GM12873 (cell line): ENCODE results near the gene VIM.

Experiments
- TF ChIP-seq, protein P1 (sequence below): IDR thresholded peaks from 2 replicates; pipeline ENCODE4 v1.5.1; 2012; ENCODE audit warnings: low read depth, mild to moderate bottlenecking, moderate library complexity, low read length, control low read depth; ENCODE audit not compliant: insufficient read depth; ENCODE audit errors: missing control alignments

VIM gene

DNA sequence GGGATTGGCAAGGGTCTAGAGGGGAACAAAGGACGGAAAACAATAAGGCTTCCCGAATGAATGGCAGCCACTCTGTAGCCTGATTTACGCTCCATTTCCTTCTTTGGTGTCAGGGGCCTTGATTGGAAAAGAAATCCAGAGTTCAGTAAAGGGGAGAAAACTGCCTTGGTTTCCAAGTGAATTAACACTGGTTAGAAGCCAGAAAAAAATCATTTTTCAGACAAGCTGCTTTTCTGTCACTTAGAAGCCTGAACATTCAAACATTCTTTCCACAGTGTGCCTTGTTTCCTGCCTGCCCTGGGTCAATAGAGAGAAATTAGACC is 26.3 kb upstream of the VIM start:
- TF ChIP-seq, protein P1, sequence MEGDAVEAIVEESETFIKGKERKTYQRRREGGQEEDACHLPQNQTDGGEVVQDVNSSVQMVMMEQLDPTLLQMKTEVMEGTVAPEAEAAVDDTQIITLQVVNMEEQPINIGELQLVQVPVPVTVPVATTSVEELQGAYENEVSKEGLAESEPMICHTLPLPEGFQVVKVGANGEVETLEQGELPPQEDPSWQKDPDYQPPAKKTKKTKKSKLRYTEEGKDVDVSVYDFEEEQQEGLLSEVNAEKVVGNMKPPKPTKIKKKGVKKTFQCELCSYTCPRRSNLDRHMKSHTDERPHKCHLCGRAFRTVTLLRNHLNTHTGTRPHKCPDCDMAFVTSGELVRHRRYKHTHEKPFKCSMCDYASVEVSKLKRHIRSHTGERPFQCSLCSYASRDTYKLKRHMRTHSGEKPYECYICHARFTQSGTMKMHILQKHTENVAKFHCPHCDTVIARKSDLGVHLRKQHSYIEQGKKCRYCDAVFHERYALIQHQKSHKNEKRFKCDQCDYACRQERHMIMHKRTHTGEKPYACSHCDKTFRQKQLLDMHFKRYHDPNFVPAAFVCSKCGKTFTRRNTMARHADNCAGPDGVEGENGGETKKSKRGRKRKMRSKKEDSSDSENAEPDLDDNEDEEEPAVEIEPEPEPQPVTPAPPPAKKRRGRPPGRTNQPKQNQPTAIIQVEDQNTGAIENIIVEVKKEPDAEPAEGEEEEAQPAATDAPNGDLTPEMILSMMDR, result no peak

DNA sequence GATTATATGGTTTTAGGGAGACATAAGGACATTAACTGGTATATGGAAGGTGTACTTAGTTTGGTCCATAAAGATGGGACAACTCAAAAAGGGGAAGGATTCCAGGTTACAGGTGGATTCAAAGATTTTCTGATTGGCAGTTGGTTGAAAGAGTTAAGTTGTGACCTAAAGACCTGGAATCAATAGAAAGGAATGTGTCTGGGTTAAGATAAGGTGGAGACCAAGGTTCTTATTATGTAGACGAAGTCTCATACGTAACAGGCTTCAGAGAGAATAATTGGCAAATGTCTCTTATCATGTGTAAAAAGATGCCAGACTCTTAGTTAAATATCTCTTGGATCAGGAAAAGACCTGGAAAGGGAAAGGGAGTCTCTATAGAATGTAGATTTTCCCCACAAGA is 25.5 kb upstream of the VIM start:
- TF ChIP-seq, protein P1, result no peak

DNA sequence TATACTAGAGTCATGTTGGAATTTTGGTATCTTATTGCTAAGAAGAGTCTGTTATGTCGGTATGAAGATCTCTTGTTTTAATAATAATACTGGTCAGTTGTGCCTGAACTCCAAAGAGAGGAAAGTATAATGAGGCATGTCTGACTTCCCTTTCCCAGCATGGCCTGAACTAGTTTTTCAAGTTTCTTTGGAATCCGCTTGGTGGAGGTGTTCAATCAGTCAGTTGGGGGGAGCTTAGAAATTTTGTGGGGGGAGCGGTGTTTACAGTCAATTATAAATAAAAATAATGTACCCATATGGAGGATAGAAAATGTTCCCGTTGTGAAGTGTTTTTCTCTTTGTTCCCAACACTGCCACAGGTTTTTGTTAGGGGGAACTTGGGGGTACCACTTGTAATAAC is 25.0 kb upstream of the VIM start:
- TF ChIP-seq, protein P1, result no peak

DNA sequence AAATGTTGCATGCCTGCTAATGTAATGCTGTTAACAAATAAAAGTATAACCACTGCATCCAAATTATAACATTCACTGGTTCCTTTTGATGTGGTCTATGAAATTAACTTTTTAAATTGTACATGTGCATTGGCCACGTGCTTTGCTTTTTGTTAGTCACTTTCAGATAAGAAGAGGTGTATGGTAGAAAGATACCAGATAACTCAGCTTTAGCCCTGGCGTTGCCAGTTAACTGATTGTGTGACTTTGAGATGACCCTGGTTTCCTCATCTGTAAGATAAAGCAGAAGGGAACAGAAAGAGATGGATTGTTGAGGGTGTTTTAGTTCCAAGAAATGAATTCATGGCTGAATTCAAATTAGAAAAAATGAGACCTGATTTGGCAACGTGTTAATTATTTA is 24.6 kb upstream of the VIM start:
- TF ChIP-seq, protein P1, result no peak

DNA sequence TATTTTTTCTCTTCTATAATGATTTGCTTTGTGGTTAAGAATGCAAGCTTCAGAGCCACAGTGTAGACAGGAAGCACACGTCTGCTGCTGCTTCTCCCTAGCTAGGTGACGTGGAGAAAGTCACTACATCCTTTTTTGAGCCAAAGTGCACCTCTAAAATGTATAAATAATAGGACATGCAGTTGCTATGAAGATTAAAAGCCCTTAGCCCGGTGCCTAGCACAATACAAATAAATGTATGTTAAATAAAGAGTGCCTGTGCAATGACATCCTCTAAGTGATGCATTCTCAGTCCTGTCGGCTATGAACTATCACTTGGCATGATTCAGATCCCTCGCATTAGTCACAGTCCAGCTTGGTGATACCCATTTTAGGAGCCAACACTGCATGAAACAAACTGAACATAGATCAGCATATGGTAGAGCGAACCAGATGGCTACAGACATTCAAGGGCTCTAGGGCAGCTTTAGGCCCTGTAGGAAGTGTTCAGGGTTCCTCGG is 21.8 kb upstream of the VIM start:
- TF ChIP-seq, protein P1, result no peak

DNA sequence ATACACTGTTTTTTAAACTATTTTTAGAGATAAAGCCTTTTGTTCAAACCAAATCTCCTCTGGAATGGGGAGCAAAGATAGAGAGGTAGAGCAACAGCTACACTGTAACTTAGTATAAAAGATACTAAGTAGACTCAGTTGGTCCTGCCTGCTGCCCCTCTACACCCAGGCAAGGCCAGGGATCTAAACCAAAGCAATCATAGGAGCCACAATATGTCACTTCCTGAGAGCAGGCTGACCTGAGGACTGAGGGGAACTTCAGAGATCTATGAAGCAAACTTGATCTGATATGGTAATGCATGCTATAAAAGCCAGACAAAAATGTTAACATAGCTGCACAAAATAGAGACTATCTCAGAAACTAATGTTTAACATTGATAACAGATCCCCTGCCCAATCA is 19.6 kb upstream of the VIM start:
- TF ChIP-seq, protein P1, result no peak

DNA sequence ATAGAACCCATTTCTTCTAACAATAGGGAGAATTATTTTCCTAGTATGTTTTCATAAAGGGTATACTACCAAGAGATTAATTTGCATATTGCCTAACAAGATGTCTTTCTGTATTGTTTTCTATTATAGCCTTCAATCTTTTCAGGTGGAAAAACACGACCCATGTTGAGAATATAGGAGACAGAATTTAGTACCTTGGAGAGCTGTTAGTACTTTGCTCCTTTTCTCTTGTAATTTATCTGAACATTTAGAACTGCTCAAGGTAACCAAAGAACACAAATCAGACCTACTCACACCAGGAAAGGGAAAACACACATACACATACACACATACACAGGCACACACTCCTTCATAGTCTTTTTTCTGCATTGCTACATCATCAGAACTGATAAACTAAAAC is 18.7 kb upstream of the VIM start:
- TF ChIP-seq, protein P1, result no peak

DNA sequence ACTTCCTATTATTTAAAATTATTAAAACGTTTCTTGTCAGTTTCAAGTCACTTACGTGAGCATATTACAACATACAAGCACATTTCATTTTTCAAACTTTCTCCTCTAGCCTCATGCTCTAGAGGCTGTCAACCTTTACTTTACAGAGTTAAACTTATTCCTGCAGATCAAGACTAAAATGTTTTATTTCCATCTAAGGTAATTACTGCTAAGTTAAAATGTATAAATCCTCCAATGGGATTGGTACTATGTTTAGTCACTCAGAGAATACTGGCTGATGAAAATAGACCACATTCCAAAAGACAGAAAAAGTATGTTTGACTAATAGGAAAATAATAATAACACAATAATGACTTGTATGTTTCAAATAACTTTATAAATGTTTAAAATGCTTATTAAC is 18.2 kb upstream of the VIM start:
- TF ChIP-seq, protein P1, result no peak
